Placental pericyte (primary cell): Measurements from ENCODE around the gene MAGEB17. TPM values are rescaled to one million over a fixed set of nuclear protein-coding genes. Genes with fewer than 3 reads are reported as not detected.

Experiments
- total RNA-seq: library from RNA; depleted of rRNA; stranded (reverse); fragments of >200 nt; gene quantifications from 2 replicates; pipeline ENCODE4 v1.2.3, GENCODE V29; 2012

The MAGEB17 gene, protein sequence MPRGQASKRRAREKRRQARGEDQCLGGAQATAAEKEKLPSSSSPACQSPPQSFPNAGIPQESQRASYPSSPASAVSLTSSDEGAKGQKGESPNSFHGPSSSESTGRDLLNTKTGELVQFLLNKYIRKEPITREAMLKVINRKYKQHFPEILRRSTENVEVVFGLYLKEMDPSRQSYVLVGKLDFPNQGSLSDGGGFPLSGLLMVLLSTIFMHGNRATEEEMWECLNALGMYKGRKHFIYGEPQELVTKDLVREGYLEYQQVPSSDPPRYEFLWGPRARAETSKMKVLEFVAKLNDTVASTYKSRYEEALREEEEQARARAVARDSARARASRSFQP
- total RNA-seq: not detected in 2 replicates

DNA sequence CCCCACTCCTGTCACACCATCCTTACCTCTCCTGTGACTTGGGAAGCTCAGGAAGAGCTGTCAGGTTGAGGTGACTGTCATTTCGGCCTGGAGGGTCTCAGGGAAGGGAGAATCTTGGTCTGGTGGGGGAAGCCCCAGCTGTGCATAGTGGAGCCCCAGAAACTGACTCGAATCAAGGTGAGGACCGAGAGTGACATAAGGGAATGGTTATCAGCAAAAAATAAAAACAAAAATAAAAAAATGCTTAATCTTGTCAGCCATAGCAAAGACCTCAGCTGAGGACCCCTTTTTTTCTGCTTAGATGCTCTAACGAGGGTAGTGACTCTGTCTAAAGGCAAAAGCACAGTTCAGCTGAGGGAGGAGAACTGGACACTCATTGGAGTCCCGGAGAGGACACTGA lies at the start of gene MAGEB17:
TSS of gene MAGEB17 (plus strand) at position 301 of the 400 bp plus-strand sequence. CDS start 2,902 bp downstream, outside the sequence.

DNA sequence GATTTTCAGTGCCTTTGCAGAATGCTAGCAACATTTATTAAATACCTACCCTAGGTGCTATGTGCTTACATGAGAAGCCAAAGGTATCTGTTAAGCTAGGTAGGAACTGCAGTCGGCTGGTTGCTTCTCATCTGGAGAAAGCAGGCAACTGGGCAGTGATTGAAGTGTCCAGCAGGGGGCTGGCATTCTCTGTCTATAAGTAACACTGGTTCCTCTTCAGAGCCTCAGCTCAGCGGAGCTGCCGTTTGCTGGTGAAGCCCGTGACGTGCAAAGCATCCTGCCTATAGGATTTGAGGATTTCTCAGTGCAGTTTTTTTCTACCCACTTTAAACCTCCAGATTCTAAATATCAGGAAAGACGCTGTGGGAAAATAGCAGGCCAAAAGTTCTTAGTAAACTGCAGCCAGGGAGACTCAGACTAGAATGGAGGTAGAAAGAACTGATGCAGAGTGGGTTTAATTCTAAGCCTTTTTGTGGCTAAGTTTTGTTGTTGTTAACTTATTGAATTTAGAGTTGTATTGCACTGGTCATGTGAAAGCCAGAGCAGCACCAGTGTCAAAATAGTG lies 44.0 kb upstream of the MAGEB17 start, which contains the start of gene GRPR:
TSS of gene GRPR (plus strand) at position 344 of the 565 bp plus-strand sequence. CDS start 389 bp downstream, outside the sequence.

Other genes starting within 250 kb of the MAGEB17 start
- gene GRPR, start 43.9 kb upstream of the MAGEB17 start, total RNA-seq: 0.43 TPM in 1 of 2 replicates, not detected in the other